IMR-90 (cell line): ENCODE measurements around the gene NEO1. TPM values are rescaled to one million over a fixed set of nuclear protein-coding genes. Genes with fewer than 3 reads are reported as not detected.
A peak's percentile ranks its signal among the peaks of the same experiment; 100 is the strongest.

Experiments
- ATAC-seq: fragments of 200-7000 bp; cut with Tn5 transposase; 2 replicates; pipeline ENCODE4 v1.9.1; 2020; ENCODE audit warnings: low read depth, mild to moderate bottlenecking, moderate library complexity
- BruUV-seq: library from RNA; stranded (reverse); fragments of 400-500 nt; replicated peaks from 2 replicates; lab custom pipeline; 2021; lab: Mats Ljungman, UMichigan
- CTCF ChIA-PET: fragments of 300-600 bp; formaldehyde crosslinking; extraction: SDS; loops from one replicate; lab custom pipeline; 2021; ENCODE audit warnings: antibody characterized with exemption; lab: Yijun Ruan, JAX
- POLR2A ChIA-PET: fragments of 300-600 bp; sonication (Branson Sonifier 250); formaldehyde crosslinking; loops from one replicate; lab custom pipeline; 2022; ENCODE audit warnings: antibody characterized with exemption; ENCODE audit not compliant: unreplicated experiment; lab: Charles Lee
- DNase-seq: peaks from one replicate; pipeline ENCODE4 v3.0.0; 2013
- H2AFZ ChIP-seq: replicated peaks from 2 replicates; pipeline ENCODE3; 2013; ENCODE audit warnings: low read length, mild to moderate bottlenecking; ENCODE audit not compliant: poor library complexity
- H2AK5ac ChIP-seq: 2 replicates; pipeline ENCODE4 v1.6.1; 2013; ENCODE audit warnings: low read depth, low read length, inconsistent platforms
- H2AK9ac ChIP-seq: replicated peaks from 2 replicates; pipeline ENCODE3; 2013; ENCODE audit warnings: mild to moderate bottlenecking, low read depth, low read length, moderate library complexity; ENCODE audit not compliant: poor library complexity
- H2BK120ac ChIP-seq: 2 replicates; pipeline ENCODE4 v1.6.1; 2013; ENCODE audit warnings: low read depth, low read length, inconsistent platforms
- H2BK15ac ChIP-seq: 3 replicates; pipeline ENCODE4 v1.6.1; 2013; ENCODE audit warnings: low read depth, low read length, inconsistent platforms
- H2BK20ac ChIP-seq: 2 replicates; pipeline ENCODE4 v1.6.1; 2013; ENCODE audit warnings: low read depth, mild to moderate bottlenecking, inconsistent platforms, low read length, moderate library complexity
- H2BK5ac ChIP-seq: 2 replicates; pipeline ENCODE4 v1.6.1; 2013; ENCODE audit warnings: mild to moderate bottlenecking, low read depth, low read length, inconsistent platforms; ENCODE audit not compliant: poor library complexity, severe bottlenecking
- H3K14ac ChIP-seq: replicated peaks from 2 replicates; pipeline ENCODE4 v1.6.1; 2013; ENCODE audit warnings: low read depth, low read length, inconsistent platforms
- H3K18ac ChIP-seq: 2 replicates; pipeline ENCODE4 v1.6.1; 2013; ENCODE audit warnings: low read depth, low read length, control low read depth
- H3K23ac ChIP-seq: 2 replicates; pipeline ENCODE4 v1.6.1; 2013; ENCODE audit warnings: low read depth, low read length, inconsistent platforms
- H3K27ac ChIP-seq: 2 replicates; pipeline ENCODE4 v1.5.1; 2013; ENCODE audit warnings: mild to moderate bottlenecking, control low read depth, low read length; ENCODE audit not compliant: insufficient read depth
- H3K27me3 ChIP-seq: 2 replicates; pipeline ENCODE4 v1.6.1; 2013; ENCODE audit warnings: low read length; ENCODE audit not compliant: control insufficient read depth, insufficient read depth
- H3K36me3 ChIP-seq: 2 replicates; pipeline ENCODE4 v1.6.1; 2013; ENCODE audit warnings: low read length, mixed read lengths; ENCODE audit not compliant: control insufficient read depth, insufficient read depth
- H3K4ac ChIP-seq: 2 replicates; pipeline ENCODE4 v1.6.1; 2013; ENCODE audit warnings: low read depth, low read length, inconsistent platforms
- H3K4me1 ChIP-seq: 2 replicates; pipeline ENCODE4 v1.6.1; 2013; ENCODE audit warnings: low read length, mixed read lengths; ENCODE audit not compliant: control insufficient read depth, insufficient read depth
- H3K4me2 ChIP-seq: 2 replicates; pipeline ENCODE4 v1.6.1; 2013; ENCODE audit warnings: low read depth, mild to moderate bottlenecking, control low read depth, low read length, moderate library complexity
- H3K4me3 ChIP-seq: 2 replicates; pipeline ENCODE4 v1.5.1; 2013; ENCODE audit warnings: low read depth, mild to moderate bottlenecking, control low read depth, low read length, moderate library complexity; ENCODE audit not compliant: insufficient read depth
- H3K56ac ChIP-seq: 2 replicates; pipeline ENCODE4 v1.6.1; 2013; ENCODE audit warnings: low read length, inconsistent platforms; ENCODE audit not compliant: insufficient read depth; ENCODE audit errors: extremely low read depth
- H3K79me1 ChIP-seq, 2 experiments: 2 replicates each; pipeline ENCODE4 v1.6.1; 2013; ENCODE audit warnings: low read length in 2 of 2, inconsistent platforms in 1 of 2, low read depth in 1 of 2
- H3K9ac ChIP-seq: 2 replicates; pipeline ENCODE4 v1.6.1; 2013; ENCODE audit warnings: low read depth, low read length, control low read depth
- H3K9me1 ChIP-seq: 2 replicates; pipeline ENCODE4 v1.6.1; 2013; ENCODE audit warnings: low read length, inconsistent platforms; ENCODE audit not compliant: insufficient read depth
- H3K9me3 ChIP-seq: 2 replicates; pipeline ENCODE4 v1.6.1; 2013; ENCODE audit warnings: low read length; ENCODE audit not compliant: control insufficient read depth, insufficient read depth
- H4K20me1 ChIP-seq: 2 replicates; pipeline ENCODE4 v1.6.1; 2013; ENCODE audit warnings: low read length, inconsistent platforms; ENCODE audit not compliant: insufficient read depth
- H4K5ac ChIP-seq: 2 replicates; pipeline ENCODE4 v1.6.1; 2013; ENCODE audit warnings: mild to moderate bottlenecking, low read depth, low read length, control low read depth
- H4K8ac ChIP-seq, 2 experiments: 2 replicates each; pipeline ENCODE4 v1.6.1; 2013; ENCODE audit warnings: low read depth in 2 of 2, low read length in 2 of 2, control low read depth in 1 of 2, inconsistent platforms in 1 of 2
- H4K91ac ChIP-seq: 2 replicates; pipeline ENCODE4 v1.6.1; 2013; ENCODE audit warnings: low read depth, low read length, inconsistent platforms; ENCODE audit not compliant: insufficient read depth
- BHLHE40 ChIP-seq: fragments of 150-350 bp; IDR thresholded peaks from 2 replicates; pipeline ENCODE4 v1.6.1; 2016; ENCODE audit warnings: mild to moderate bottlenecking, low read depth, low read length
- CEBPB ChIP-seq: IDR thresholded peaks from 2 replicates; pipeline ENCODE4 v1.6.1; 2012; ENCODE audit warnings: low read depth, low read length, improper control_type of control experiment
- CHD1 ChIP-seq: IDR thresholded peaks from 2 replicates; pipeline ENCODE4 v1.6.1; 2012; ENCODE audit warnings: low read depth, low read length, improper control_type of control experiment
- FOS ChIP-seq: fragments of 150-350 bp; IDR thresholded peaks from 2 replicates; pipeline ENCODE4 v1.6.1; 2016; ENCODE audit warnings: low read depth, low read length
- MAFK ChIP-seq: IDR thresholded peaks from 2 replicates; pipeline ENCODE4 v1.6.1; 2012; ENCODE audit warnings: low read depth, low read length, improper control_type of control experiment
- MAZ ChIP-seq: IDR thresholded peaks from 2 replicates; pipeline ENCODE4 v1.6.1; 2012; ENCODE audit warnings: low read depth, mild to moderate bottlenecking, low read length, improper control_type of control experiment, moderate library complexity, borderline replicate concordance
- MXI1 ChIP-seq: IDR thresholded peaks from 2 replicates; pipeline ENCODE4 v1.6.1; 2012; ENCODE audit warnings: low read depth, mild to moderate bottlenecking, low read length, moderate library complexity, borderline replicate concordance
- NFE2L2 ChIP-seq: fragments of 150-350 bp; IDR thresholded peaks from 2 replicates; pipeline ENCODE4 v1.6.1; 2016; ENCODE audit warnings: low read depth, mild to moderate bottlenecking, low read length
- POLR2A ChIP-seq: IDR thresholded peaks from 2 replicates; pipeline ENCODE4 v1.6.1; 2012; ENCODE audit warnings: mild to moderate bottlenecking, low read depth, low read length
- RAD21 ChIP-seq: IDR thresholded peaks from 2 replicates; pipeline ENCODE4 v1.6.1; 2012; ENCODE audit warnings: low read length, improper control_type of control experiment
- RCOR1 ChIP-seq: IDR thresholded peaks from 2 replicates; pipeline ENCODE4 v1.6.1; 2012; ENCODE audit warnings: mild to moderate bottlenecking, low read length, improper control_type of control experiment; ENCODE audit not compliant: insufficient replicate concordance
- RFX5 ChIP-seq: IDR thresholded peaks from 2 replicates; pipeline ENCODE4 v1.8.0; 2012; ENCODE audit warnings: low read depth, mild to moderate bottlenecking, low read length, moderate library complexity
- SMC3 ChIP-seq: fragments of 150-350 bp; IDR thresholded peaks from 2 replicates; pipeline ENCODE4 v1.6.1; 2016; ENCODE audit warnings: low read depth, mild to moderate bottlenecking, antibody characterized with exemption, low read length, moderate library complexity
- dilution Hi-C: fragments of 300-500 bp; cut with HindIII; formaldehyde crosslinking; loops from one replicate; pipeline ENCODE4 v1.14.3; 2018; ENCODE audit warnings: low sequenced_read_pairs; ENCODE audit not compliant: unreplicated experiment
- in situ Hi-C: fragments of 300-500 bp; cut with MboI; formaldehyde crosslinking; loops from 3 replicates; pipeline ENCODE4 v1.14.3; 2019; ENCODE audit warnings: low sequenced_read_pairs, inconsistent platforms, mixed read lengths
- intact Hi-C: fragments of 100-400 bp; cut with micrococcal nuclease; formaldehyde crosslinking; loops from 2 replicates; pipeline ENCODE4 v1.10.0; 2022
- polyA plus RNA-seq, 3 experiments: library from polyadenylated mRNA; depleted of rRNA; stranded (reverse); fragments of >200 nt; gene quantifications; 2 replicates each; pipeline ENCODE4 v1.2.3, GENCODE V29; 2012; ENCODE audit warnings: low replicate concordance in 1 of 3
- total RNA-seq: library from RNA; depleted of rRNA; stranded (reverse); fragments of >200 nt; gene quantifications from 2 replicates; pipeline ENCODE4 v1.2.3, GENCODE V29; 2012
- TF ChIP-seq, protein P1 (sequence below): fragments of 150-350 bp; IDR thresholded peaks from 2 replicates; pipeline ENCODE4 v1.6.1; 2016; ENCODE audit warnings: low read depth, mild to moderate bottlenecking, low read length, moderate library complexity, borderline replicate concordance
- TF ChIP-seq, protein P2 (sequence below): fragments of 150-350 bp; IDR thresholded peaks from 2 replicates; pipeline ENCODE4 v1.6.1; 2017; ENCODE audit warnings: mild to moderate bottlenecking, antibody characterized with exemption, low read length, low read depth
- TF ChIP-seq, protein P3 (sequence below): conservative IDR thresholded peaks from 2 replicates; pipeline ENCODE4 v1.5.1; 2012; ENCODE audit warnings: mild to moderate bottlenecking, low read depth, low read length, improper control_type of control experiment

Gene NEO1
- total and polyA plus RNA-seq, 2 of the 4 experiments (the other 2 are of a cell fraction): 16.3 to 18.5 TPM

DNA sequence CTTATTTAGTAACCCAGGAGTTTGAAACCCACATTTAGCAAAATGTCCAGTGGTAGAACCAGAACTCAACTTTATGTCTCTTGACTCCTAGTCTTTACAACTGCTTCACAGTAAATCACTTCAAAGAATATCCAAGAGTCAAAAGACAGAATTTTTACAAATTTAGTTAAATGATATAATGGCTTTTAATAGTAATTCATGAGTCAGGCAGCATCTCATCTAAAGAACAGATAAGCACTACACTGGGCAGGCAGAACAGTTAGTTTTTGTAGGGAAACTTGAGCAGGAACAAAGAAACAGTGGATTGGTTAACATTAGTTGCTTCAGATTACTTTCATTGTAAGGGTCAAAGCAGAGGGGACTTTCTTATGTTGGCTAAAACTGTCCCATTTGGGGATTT lies 120.2 kb downstream of the NEO1 start:
- CTCF ChIA-PET: no interaction called here

More for the DNA sequence above, 120.2 kb downstream of the NEO1 start:
- DNase-seq (peak; percentile 4), ATAC-seq (peak; percentile 17; the same call in 1 of the 2 replicates)
- no peak overlapping the region for H3K4me3 ChIP-seq
- no peak overlapping the region for H4K91ac ChIP-seq
- no peak overlapping the region for H2AK9ac ChIP-seq
- no peak for TF ChIP-seq FOS
- TF ChIP-seq RFX5: no peak
- no peak for TF ChIP-seq CHD1
- no peak for TF ChIP-seq MAZ
- TF ChIP-seq, protein P1, sequence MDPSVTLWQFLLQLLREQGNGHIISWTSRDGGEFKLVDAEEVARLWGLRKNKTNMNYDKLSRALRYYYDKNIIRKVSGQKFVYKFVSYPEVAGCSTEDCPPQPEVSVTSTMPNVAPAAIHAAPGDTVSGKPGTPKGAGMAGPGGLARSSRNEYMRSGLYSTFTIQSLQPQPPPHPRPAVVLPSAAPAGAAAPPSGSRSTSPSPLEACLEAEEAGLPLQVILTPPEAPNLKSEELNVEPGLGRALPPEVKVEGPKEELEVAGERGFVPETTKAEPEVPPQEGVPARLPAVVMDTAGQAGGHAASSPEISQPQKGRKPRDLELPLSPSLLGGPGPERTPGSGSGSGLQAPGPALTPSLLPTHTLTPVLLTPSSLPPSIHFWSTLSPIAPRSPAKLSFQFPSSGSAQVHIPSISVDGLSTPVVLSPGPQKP: no peak
- TF ChIP-seq RAD21: no peak
- TF ChIP-seq, protein P2, sequence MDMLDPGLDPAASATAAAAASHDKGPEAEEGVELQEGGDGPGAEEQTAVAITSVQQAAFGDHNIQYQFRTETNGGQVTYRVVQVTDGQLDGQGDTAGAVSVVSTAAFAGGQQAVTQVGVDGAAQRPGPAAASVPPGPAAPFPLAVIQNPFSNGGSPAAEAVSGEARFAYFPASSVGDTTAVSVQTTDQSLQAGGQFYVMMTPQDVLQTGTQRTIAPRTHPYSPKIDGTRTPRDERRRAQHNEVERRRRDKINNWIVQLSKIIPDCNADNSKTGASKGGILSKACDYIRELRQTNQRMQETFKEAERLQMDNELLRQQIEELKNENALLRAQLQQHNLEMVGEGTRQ: no peak
- no peak for TF ChIP-seq SMC3
- no peak for TF ChIP-seq POLR2A
- TF ChIP-seq, protein P3, sequence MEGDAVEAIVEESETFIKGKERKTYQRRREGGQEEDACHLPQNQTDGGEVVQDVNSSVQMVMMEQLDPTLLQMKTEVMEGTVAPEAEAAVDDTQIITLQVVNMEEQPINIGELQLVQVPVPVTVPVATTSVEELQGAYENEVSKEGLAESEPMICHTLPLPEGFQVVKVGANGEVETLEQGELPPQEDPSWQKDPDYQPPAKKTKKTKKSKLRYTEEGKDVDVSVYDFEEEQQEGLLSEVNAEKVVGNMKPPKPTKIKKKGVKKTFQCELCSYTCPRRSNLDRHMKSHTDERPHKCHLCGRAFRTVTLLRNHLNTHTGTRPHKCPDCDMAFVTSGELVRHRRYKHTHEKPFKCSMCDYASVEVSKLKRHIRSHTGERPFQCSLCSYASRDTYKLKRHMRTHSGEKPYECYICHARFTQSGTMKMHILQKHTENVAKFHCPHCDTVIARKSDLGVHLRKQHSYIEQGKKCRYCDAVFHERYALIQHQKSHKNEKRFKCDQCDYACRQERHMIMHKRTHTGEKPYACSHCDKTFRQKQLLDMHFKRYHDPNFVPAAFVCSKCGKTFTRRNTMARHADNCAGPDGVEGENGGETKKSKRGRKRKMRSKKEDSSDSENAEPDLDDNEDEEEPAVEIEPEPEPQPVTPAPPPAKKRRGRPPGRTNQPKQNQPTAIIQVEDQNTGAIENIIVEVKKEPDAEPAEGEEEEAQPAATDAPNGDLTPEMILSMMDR: no peak
- no peak for TF ChIP-seq BHLHE40
- no peak for TF ChIP-seq RCOR1
- TF ChIP-seq NFE2L2: no peak
- TF ChIP-seq MAFK: no peak
- no peak for TF ChIP-seq CEBPB
- TF ChIP-seq MXI1: no peak
- no peak overlapping the region for H3K4me2 ChIP-seq
- POLR2A ChIA-PET: no interaction called here
- no peak overlapping the region for H4K5ac ChIP-seq
- no peaks in the 10 kb centered on the region for H4K20me1 ChIP-seq
- H2BK5ac ChIP-seq: no peak overlapping the region
- no peaks in the 10 kb centered on the region for H3K9me1 ChIP-seq
- intact Hi-C loops (no loop called here), in situ Hi-C loops (loop anchor here (10.0 kb wide), 1 partner anchor 58 kb away; no protein-coding TSS in a partner anchor), dilution Hi-C loops (no loop called here)
- H3K36me3 ChIP-seq: no peaks in the 10 kb centered on the region
- peaks cover 0 to 3% of the 10 kb centered on the region in 2 experiments; a peak in 1 of 4 replicates for H3K79me1 ChIP-seq
- H2AK5ac ChIP-seq: no peak overlapping the region
- H3K56ac ChIP-seq: no peak overlapping the region
- no peak overlapping the region for H3K9ac ChIP-seq
- H2BK120ac ChIP-seq: no peak overlapping the region
- no peak overlapping the region for H4K8ac ChIP-seq
- H3K9me3 ChIP-seq: no peaks in the 10 kb centered on the region
- no peaks in the 10 kb centered on the region for H3K27me3 ChIP-seq
- peaks cover 2% of the 10 kb centered on the region for H3K4me1 ChIP-seq
- H3K27ac ChIP-seq: no peak overlapping the region
- H3K23ac ChIP-seq: no peak overlapping the region
- H3K18ac ChIP-seq: no peak overlapping the region
- no peak overlapping the region for H3K4ac ChIP-seq
- no peak overlapping the region for H2AFZ ChIP-seq
- no TSS peak for BruUV-seq
- no peak overlapping the region for H2BK20ac ChIP-seq
- H2BK15ac ChIP-seq: no peak overlapping the region
- H3K14ac ChIP-seq: no peak overlapping the region
